ENCODE data around the gene HS6ST1.

HS6ST1 gene

DNA sequence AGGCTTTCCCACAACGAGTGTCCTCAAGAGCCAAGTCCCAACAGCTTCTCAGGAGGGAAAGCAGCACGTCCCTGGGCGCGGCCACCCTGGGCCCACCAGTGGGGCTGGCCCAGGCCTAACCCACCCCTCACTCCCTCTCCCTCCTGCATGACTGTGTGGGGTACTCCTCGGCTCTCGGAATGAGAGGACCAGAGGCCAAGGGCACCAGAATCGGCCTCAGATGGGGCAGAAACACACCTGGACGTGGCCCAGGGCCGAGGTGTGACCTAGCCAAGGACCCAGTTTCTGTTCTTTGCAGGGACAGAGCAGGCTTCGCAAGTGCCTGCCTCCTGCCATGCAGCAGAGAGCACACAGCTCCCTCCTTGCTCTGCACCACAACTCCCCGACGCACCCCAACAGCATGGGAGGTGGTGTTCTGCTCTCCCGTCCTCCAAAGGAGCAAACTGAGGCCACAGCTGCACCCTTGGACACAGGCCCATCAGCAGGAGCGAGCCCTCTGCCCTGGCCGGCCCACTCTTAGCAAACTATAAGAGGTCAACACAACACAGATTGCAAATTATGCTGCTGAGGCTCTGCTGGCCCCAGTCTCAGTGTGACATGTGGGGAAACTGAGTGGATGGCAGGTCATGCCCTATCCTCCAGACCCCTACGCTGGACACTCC, 19.7 kb downstream of the HS6ST1 start:
- DNase-seq (ENCODE audit: low spot score) = no peak

DNA sequence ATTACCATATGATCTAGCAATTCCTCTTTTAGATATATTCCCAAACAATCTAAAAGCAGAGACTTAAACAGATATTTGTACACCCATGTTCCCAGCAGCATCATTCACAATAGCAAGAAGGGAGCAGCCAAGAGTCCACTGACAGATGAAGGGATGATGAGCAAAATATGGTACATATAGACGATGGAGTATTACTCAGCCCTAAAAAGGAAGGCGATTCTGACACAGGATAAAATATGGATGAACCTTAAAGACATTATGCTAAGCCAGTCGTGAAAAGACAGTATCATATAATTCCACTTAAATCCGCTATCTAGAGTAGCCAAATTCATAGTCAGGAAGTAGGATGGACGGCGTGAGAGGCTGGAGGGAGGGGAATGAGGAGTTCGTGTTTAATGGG, 20.4 kb downstream of the HS6ST1 start:
- DNase-seq (ENCODE audit: low spot score) = no peak

DNA sequence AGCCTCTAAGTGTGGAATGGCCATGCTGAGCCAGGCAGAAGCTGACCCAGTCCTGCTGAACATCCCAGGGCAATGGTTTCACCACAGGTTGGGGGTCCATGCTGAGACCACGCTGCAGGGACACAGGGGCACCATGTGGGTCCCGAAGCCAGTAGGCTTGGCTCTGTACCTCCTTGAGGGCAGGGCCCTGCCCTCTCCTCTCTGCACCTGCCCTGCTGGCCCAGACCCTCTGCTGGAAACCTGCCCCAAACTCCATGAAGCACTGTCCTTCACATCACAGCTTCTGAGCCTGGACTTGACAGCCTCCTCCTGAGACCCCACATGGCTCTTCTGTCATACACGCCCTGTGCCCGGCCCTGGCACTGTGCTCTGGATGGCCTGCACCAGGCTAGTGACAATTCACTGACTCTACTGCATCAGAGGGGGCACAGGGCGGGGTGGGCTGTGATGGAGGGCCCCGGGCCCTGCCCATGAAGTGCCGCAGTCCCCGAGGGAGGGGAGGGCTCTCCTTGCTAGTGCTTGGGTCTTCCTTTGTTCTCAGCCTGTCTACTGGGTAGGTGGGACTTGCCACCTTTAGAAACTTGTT, 24.7 kb downstream of the HS6ST1 start:
- DNase-seq (ENCODE audit: low spot score) = no peak

DNA sequence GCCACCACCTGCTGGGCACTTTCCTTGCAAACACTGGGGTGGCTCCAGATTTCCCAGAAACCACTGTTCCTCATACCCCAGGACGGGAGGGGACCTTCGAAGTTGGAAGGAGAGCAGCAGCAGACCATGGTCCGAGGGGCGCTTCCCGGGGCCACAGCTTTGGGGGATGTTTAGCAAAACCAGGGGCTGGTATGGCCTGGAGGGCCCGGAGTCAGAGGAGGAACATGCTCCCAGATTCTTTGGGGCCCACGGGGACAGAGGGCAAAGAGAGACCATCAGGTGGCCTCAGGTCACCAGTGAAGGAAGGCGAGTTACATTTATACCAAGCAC, 25.3 kb downstream of the HS6ST1 start:
- no peak for DNase-seq (ENCODE audit: low spot score)

DNA sequence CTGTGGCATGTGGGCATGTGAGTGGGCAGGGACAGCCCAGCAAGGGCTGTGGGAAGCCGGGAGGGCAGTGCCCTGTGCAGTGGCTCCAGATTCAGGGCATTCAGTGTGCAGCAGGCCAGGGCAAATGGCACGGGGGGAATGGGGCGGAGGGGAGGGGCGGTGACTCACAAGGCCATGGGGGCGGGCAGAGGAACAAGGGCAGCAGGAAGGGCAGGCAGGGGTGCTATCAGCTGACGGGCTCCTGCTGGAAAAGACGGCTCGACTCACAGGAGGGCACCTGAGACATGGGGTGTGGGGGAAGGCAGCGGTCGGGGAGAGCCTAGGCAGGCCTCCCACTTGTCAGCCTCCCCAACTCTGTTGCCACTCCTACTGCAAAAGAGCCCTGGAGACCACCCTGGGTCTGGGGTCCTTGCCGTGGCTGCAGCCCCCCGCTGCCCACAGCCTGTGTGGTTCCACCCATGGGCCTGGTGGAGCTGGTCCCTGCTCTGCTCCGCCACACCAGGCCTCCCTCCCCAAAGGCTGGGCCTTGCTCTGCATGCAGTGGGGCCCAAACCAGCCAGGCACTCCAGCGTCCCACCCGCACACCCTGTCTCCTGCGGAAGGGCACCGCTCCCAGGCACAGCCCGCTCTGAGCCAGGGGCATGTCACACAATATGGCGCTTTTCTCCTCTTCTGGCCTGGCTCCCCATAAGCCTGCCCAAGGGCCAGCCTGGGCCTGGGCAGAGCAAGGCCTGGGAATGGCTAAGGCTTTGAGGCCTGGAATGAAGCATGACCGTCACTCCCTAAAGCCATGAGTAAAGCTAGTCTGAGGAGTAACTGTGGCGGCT, 25.9 kb downstream of the HS6ST1 start:
- DNase-seq (ENCODE audit: low spot score) = no peak

DNA sequence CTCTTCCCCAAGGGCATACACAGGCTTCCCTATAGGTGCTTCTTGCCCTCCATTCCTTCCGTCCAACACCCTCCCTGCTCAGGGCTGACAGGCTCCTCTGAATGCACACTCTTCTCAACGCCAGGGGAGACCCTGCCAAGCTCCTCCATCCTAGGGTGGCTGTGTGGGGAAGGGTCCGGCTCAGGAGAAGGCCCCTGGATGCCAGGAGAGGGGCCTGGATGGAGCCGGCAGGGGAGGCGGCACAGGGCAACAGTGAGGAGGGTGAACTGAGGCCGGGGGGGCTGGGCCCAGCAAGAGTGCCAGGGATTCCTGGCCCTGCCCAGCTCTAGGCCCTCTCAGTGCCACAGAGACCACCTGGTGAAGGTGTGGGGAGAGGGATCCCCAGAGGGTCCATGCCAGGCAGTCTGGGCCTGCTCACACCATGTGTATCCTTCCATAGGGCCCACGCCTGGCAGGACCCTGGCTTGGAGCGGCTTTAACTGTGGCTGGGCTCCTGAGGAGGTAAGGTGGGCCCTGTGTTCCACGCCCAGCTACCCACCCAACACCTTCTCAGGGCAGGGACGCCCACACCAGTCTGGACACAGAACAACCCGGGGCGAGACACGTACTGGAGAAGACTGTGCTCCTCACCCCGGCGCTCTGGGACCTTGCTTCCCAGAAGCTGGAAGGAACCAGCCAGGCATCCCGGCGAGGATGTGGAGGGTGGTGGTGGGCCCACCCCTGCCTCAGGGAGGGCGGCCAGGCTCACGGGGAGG, 26.6 kb downstream of the HS6ST1 start:
- no peak for DNase-seq (ENCODE audit: low spot score)

DNA sequence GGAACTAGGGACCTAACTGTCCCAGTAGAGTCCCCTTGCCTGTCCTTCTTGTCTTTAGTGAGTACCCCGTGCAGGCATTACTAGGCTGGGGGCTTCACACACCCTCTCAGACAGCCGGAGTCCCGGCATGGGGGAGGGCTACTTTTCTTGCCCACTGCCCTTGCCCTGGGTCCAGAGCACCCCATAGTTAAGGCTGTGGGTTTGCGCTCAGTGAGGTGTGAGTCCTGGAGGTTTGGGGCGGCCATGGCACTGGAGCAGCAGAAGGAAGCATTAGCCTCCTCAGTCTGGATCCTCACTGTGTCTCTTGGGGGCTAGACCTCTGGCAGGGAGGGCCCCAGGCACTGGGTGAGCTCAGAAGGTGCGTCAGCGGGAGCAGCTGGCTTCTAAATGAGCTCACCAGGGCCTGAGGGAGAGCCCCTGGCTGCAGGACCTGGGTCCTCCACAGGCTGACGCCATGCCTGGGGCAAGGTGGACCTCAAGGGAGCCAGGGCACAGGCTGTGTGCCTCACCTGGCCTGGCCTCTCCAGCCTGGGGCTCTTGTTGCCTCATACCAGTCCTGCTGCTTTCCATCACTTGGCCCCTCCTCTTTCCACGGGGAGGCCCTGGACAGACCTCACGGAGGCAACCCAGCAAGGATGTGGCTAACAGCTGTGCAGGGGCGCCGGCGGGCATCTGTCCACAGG, 27.4 kb downstream of the HS6ST1 start:
- DNase-seq (ENCODE audit: low spot score) = no peak

DNA sequence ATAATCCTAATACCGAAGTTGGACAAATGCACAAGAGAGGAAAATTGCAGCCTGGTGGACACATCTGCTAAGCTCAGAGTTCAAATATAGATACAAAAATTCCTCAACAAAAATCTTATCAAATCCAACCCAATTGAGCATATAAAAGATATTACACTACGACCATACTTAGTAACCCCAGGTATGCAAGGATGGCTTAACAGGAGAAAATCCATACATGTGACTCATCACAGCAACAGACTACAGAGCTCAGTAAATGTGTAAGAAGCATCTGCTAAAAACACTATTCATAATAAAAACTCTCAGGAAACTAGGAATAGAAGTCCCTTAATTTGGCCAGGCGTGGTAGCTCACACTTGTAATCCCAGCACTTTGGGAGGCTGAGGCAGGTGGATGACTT, 28.3 kb downstream of the HS6ST1 start:
- DNase-seq (ENCODE audit: low spot score) = no peak

DNA sequence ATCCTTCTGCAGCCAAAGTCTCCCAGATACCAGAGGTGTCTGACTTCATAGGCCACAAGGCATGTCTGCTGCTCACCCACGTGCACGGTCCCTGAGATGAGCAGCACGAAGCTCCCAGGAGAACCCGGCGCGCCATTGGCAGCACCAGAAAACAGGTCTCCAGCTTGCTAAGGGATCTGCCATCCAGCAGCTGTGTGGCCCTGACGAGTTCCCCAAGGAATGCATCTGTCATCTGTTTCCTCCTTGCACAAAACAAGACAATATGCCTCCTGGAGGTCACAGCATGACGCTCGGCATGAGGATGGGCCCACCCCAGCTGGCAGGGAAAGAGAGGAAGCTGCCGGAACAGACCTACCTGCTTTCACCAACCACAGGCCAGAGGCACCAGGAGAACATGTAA, 29.2 kb downstream of the HS6ST1 start:
- no peak for DNase-seq (ENCODE audit: low spot score)

DNA sequence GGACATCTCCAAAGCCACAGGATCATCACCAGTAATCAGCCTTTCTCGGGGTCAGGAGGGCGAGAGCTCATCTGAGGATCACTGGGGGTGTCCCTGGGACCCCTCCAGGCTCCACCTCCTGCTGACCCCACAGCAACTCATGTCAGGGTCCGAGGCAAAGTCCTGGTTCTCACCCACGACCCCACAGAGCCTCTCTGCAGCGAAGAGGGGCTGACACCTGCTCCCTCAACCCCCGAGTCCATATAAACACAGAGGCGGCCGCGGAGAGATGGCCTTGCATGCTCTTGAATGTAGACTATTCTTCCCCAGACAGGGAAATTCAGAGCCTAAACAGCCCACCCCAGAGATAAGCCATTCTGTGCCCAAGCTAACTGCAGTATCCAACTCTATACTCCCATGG, 29.9 kb downstream of the HS6ST1 start:
- no peak for DNase-seq (ENCODE audit: low spot score)

DNA sequence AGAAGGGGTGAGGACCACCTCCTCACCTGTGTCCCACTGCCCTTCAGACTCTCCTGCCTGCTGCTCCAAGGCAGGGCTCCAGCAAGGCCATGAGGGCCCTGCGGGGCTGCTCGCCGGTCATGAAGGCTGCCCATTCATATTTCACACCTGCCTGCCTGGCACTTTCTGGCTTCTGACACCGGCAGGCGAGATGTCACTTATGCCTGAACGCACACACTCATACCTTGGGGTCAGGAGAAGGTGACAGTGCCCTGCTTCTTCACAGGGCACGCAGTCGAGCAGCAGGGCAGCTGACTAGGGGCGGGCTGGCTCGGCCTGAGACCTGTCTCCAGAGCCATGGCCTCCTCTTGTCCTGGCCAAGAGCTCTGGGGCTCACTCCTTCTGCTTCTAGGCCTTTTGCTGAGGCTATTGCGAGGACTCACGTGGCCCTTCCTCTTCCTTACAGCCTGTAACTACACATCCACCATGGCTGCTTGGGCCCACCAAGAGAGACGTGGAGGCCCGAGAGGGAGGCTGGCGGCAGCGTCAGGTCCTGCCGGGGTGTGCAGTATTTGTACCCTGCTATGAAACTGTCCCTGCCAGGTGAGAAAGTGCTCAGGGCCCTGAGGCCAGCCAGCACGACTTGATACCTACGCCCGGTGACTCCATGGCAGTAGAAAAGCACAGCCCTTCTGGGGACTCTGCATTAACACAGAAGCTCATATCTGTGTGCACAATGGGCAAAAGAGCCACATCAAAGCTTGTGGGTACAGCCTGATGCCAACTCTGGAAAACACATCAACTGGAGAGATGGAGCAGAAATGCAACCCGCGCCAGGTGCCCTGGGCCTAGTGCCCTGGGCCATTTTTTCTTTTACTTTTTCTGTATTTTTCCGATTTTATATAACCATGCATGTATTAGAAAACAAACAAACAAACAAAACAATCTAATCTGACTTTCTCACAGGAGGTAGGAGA, 30.6 kb downstream of the HS6ST1 start:
- DNase-seq (ENCODE audit: low spot score) = no peak

DNA sequence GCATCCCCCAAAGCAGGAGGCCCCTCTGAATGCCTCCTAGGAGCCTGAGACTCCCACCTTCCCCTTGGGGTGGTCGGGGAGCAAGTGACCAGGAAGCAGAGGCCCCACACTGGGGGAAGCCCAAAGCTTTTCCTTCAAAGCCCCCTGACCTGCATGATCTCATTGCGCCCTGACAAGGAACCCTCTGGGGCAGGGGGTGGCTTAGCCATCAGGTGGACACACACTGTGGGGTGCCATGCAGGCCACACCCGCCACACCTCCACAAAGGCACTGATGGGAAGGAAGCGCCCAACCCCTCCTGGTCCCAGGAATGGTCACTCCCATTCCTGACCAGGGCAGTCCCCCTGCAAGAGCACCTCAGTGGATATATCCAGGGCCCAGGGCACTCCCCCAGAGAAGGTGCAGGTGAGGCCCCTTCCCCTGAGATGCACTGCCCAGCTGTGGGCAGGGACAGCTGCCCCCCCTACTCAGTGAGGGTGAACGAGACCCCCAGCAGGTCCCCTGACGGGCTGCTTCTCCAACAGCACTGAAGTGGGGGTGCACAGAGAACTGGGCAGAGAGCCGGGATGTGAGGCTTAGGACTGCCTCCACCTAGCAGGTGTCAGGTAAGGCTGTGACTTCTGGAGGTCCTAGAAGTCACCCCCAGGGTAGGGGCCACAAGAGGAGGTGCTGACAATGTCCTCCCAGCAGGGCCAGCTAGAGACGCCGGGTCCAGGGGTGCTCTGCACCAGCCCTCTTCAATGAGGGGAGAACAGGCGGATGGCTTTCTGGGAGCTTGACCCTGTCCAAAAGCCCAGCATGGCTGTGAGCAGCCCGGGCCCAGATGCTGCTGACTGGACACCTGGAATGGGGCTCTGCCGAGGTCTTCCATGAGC, 31.5 kb downstream of the HS6ST1 start:
- no peak for DNase-seq (ENCODE audit: low spot score)

DNA sequence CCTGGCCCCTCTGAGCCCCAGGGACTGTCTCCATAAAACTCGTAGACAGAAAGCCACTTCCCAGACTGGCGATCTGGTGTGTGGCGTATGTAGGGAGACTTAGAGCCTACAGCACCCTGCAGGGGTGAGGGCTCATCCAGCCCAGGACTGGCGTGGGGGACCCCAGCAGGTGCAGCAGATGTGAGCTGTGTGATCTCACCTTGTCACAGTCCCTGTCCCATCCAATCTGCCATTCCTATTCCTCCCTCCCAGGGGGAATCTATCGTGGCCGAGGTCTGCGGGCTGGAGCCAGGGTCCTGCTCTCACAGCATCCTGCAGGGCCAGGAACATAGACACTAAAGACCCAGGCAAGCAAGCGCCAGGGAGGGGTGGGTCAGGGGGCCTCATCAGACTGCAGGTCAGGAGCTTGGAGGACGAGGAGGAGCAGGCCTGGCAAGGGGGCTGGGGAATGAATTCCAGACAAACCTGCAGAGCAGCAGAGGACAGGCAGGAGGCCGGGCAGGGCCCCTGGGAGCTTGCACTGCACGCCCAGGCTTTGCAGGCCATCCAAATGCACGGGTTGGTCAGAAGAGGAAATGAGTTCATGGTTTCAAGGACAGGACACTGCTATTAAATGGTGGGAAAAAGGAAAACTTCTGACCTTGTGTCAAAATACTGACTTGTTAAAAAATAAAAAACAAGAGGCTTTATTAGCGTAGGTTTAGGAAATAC, 32.5 kb downstream of the HS6ST1 start:
- DNase-seq (ENCODE audit: low spot score) = no peak

DNA sequence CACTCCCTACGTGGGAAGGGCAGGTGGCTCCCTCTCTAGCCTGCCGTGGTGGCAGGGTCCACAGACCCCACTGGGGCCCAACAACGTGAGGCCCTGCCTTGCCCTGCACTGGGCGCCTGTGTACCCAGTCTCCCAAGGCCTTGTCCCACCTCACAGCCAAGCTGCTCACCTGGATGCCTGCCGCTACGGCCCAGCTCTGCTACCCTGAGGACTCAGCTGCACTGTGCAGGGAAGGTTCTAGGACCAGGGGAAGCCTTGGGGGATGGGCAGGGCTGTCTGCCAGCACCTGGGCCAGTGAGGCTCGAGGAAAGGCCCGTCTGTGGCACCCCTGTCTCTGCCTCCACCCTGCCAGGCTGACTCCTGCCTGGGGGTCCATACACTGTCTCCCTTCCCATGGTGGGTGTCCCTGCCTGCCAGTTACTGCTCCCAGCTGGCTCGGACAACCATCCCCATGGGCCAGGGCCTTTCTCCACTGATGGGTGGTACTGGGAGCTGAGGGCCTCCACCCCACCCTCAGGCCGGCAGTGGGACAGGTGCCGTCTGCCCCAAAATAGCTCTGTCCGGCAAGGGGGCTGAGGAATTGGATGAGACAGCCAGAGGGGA, 33.2 kb downstream of the HS6ST1 start:
- no peak for DNase-seq (ENCODE audit: low spot score)

DNA sequence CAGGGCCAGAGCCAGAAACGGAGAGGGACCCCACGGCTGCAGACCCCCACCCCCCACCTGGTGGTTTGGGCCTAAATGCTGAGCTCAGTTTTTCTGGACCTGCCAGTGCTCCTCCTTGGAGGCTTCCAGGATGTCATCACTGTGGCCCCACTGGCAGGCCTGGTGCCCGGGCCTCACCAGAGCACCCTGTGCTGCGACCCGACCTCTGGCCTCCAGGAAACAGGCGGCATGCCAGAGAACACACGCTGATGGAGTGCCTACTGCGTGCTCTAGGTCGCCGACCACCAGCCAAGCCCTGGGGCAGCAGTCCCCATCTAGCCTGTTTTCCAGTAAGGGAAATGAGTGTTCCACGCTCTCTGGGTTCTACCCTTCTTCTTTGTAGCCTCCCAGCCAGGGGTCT, 33.8 kb downstream of the HS6ST1 start:
- DNase-seq (ENCODE audit: low spot score) = no peak

DNA sequence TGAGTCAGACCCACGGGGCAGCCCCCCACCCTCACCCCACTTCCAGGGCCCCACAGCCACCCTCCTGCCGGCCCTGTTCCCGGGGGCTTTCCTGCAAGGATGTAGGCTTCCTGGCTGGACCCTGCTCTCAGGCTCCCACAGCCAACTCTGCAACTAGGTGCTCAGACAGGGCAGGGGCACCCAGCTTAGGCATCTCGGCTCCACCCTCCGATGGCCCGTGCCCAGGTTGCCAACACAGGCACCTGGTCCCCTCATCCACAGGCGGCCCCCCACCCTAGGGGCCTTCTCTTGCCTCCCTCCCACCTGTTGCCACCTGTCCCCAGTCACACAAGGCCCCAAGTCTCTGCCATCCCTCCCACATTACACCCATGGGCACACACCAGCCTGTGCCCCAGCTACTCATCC, 34.6 kb downstream of the HS6ST1 start:
- DNase-seq (ENCODE audit: low spot score) = no peak

DNA sequence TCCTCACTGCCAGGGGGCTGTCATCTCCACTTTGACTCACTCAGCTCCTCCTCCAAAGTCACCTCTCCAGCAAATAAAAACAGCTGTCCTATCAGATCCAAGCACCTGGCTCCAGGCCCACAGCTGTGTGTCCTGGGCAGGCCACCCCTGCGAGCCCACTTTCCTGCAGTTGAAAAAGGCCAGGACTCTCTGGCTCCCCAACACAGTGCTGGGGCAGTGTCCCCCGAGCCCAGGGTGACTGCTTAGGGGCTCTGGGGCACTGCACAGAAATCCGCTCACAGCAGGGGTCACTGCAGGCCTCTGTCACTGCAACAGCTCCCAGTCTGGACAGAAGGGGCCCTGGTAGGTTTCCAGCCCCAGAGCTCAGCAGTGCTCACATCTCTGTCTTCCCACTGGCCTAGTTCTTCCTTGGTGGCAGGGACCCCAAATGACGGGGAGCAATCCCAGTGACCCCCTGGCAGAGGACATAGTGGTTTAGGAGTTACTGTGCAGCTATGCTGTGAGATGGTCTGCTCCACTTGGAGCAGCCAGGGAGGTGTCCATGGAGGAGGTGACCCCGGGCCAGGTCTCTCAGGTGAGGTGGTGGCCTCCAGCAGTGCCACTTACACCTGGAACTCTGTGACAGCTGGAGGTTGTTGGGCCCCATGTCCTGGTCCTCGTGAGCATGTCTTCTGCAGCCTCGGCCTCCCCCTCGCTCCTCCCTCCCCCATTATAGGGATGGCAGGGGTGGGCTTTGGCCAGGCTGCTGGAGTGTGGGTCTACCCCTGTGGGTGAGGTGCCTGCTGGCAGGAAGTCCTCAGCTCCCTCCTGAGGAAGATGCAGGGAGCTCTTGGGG, 35.5 kb downstream of the HS6ST1 start:
- no peak for DNase-seq (ENCODE audit: low spot score)
